Keratinocyte (primary cell): Measurements from ENCODE around the gene LCOR. TPM values are rescaled to one million over a fixed set of nuclear protein-coding genes. Genes with fewer than 3 reads are reported as not detected.

Experiments
- DNase-seq: peaks from one replicate; pipeline ENCODE4 v3.0.0-alpha.2; 2011; ENCODE audit warnings: low read depth, missing footprints, low spot score
- FAIRE-seq: peaks from 2 replicates; lab custom pipeline; 2011; peaks lifted over from hg19 to GRCh38; lab: Jason Lieb, UNC
- H2AFZ ChIP-seq: 2 replicates; pipeline ENCODE4 v1.6.0; 2012; ENCODE audit warnings: low read length, control low read depth, inconsistent platforms; ENCODE audit not compliant: control insufficient read depth
- H3K27ac ChIP-seq: 2 replicates; pipeline ENCODE4 v1.5.1; 2011; ENCODE audit warnings: low read length; ENCODE audit not compliant: control insufficient read depth, insufficient read depth
- H3K27me3 ChIP-seq: 3 replicates; pipeline ENCODE4 v1.6.0; 2011; ENCODE audit warnings: low read length; ENCODE audit not compliant: control insufficient read depth, insufficient read depth; ENCODE audit errors: extremely low read depth
- H3K36me3 ChIP-seq, 2 experiments: 2 replicates in 1 of 2; 3 replicates in 1 of 2; pipeline ENCODE4 v1.5.1; 2011; ENCODE audit warnings: low read length in 2 of 2, mild to moderate bottlenecking in 1 of 2; ENCODE audit not compliant: control insufficient read depth in 2 of 2, insufficient read depth in 2 of 2; ENCODE audit errors: extremely low read depth in 1 of 2
- H3K4me1 ChIP-seq: 3 replicates; pipeline ENCODE4 v1.5.1; 2011; ENCODE audit warnings: low read length; ENCODE audit not compliant: control insufficient read depth, insufficient read depth; ENCODE audit errors: extremely low read depth
- H3K4me2 ChIP-seq: 3 replicates; pipeline ENCODE4 v1.6.0; 2011; ENCODE audit warnings: low read depth, low read length; ENCODE audit not compliant: control insufficient read depth, insufficient read depth; ENCODE audit errors: extremely low read depth
- H3K4me3 ChIP-seq, 3 experiments: fragments of 200-600 bp in 1 of 3; sonication (generic) in 1 of 3; 2 replicates in 2 of 3; 3 replicates in 1 of 3; pipeline ENCODE4 v1.5.1; 2011 to 2016; ENCODE audit warnings: low read length in 3 of 3, mild to moderate bottlenecking in 3 of 3, control low read depth in 2 of 3, inconsistent platforms in 1 of 3, low read depth in 1 of 3, mixed read lengths in 1 of 3, mixed run types in 1 of 3, moderate library complexity in 1 of 3; ENCODE audit not compliant: control insufficient read depth in 2 of 3, insufficient read depth in 2 of 3; ENCODE audit errors: extremely low read depth in 1 of 3
- H3K79me2 ChIP-seq: 2 replicates; pipeline ENCODE4 v1.6.0; 2012; ENCODE audit warnings: low read length; ENCODE audit not compliant: control insufficient read depth, insufficient read depth
- H3K9ac ChIP-seq: 3 replicates; pipeline ENCODE4 v1.6.0; 2011; ENCODE audit warnings: low read length; ENCODE audit not compliant: control insufficient read depth, insufficient read depth; ENCODE audit errors: extremely low read depth
- H3K9me1 ChIP-seq: 3 replicates; pipeline ENCODE4 v1.6.0; 2011; ENCODE audit warnings: low read length; ENCODE audit not compliant: control insufficient read depth, insufficient read depth; ENCODE audit errors: extremely low read depth
- H3K9me3 ChIP-seq: 2 replicates; pipeline ENCODE4 v1.5.1; 2012; ENCODE audit warnings: low read depth, low read length; ENCODE audit not compliant: control insufficient read depth
- H4K20me1 ChIP-seq: 3 replicates; pipeline ENCODE4 v1.6.0; 2011; ENCODE audit warnings: low read length; ENCODE audit not compliant: control insufficient read depth, insufficient read depth; ENCODE audit errors: extremely low read depth
- EZH2 ChIP-seq: IDR thresholded peaks from one replicate; pipeline ENCODE4 v1.6.1; 2012; ENCODE audit warnings: inconsistent platforms, mild to moderate bottlenecking, low read length, moderate library complexity
- dilution Hi-C: fragments of 300-500 bp; cut with MboI; formaldehyde crosslinking; loops from one replicate; pipeline ENCODE4 v1.7.0; 2020; ENCODE audit warnings: low sequenced_read_pairs; ENCODE audit not compliant: extremely low pct_ligation_motif_present
- polyA plus RNA-seq, 5 experiments: library from polyadenylated mRNA; depleted of rRNA in 3 of 5; stranded (reverse) in 3 of 5; stranded (forward) in 1 of 5; unstranded in 1 of 5; fragments of >200 nt; gene quantifications; 1 replicate in 1 of 5; 2 replicates in 3 of 5; 3 replicates in 1 of 5; pipeline versions ENCODE4 v1.2.1 to v1.2.3, GENCODE V29; 2011 to 2012; ENCODE audit warnings: missing spikeins in 2 of 5, low read depth in 1 of 5, low replicate concordance in 1 of 5
- TF ChIP-seq, protein P1 (sequence below), 3 experiments: IDR thresholded peaks in 1 of 3; conservative IDR thresholded peaks in 1 of 3; optimal IDR thresholded peaks in 1 of 3; 2 replicates in 2 of 3; 3 replicates in 1 of 3; pipeline versions ENCODE3 to v1.5.1; 2011; ENCODE audit warnings: low read length in 3 of 3, mild to moderate bottlenecking in 3 of 3, moderate library complexity in 2 of 3, control low read depth in 1 of 3, inconsistent platforms in 1 of 3; ENCODE audit not compliant: insufficient read depth in 2 of 3; ENCODE audit errors: extremely low read depth in 1 of 3

Gene LCOR
- polyA plus RNA-seq, 1 donor (not counting 4 experiments of a cell fraction or from before 2014, with no cell fraction given): 11.4 TPM

GRCh38 chr10:96922978-96923948, 91.2 kb downstream of the LCOR start:
- Histone ChIP-seq H3K27me3 (no peaks in the 10 kb centered on the region), H3K9me3 (no peaks in the 10 kb centered on the region), H3K4me1 (no peaks in the 10 kb centered on the region), H3K9me1 (no peaks in the 10 kb centered on the region), H3K36me3 (no peaks in the 10 kb centered on the region), H3K4me3 (no peak overlapping the region), H3K79me2 (peaks cover 8% of the 10 kb centered on the region), H2AFZ (no peak overlapping the region), H4K20me1 (no peaks in the 10 kb centered on the region), H3K9ac (no peak overlapping the region), H3K27ac (no peak overlapping the region), H3K4me2 (no peak overlapping the region)
- dilution Hi-C loops: no loop called here
- DNase-seq: no peak
- TF ChIP-seq EZH2: no peak
- TF ChIP-seq, protein P1, sequence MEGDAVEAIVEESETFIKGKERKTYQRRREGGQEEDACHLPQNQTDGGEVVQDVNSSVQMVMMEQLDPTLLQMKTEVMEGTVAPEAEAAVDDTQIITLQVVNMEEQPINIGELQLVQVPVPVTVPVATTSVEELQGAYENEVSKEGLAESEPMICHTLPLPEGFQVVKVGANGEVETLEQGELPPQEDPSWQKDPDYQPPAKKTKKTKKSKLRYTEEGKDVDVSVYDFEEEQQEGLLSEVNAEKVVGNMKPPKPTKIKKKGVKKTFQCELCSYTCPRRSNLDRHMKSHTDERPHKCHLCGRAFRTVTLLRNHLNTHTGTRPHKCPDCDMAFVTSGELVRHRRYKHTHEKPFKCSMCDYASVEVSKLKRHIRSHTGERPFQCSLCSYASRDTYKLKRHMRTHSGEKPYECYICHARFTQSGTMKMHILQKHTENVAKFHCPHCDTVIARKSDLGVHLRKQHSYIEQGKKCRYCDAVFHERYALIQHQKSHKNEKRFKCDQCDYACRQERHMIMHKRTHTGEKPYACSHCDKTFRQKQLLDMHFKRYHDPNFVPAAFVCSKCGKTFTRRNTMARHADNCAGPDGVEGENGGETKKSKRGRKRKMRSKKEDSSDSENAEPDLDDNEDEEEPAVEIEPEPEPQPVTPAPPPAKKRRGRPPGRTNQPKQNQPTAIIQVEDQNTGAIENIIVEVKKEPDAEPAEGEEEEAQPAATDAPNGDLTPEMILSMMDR (optimal IDR thresholded peaks at IDR 0.05 in 1 of 3, IDR thresholded peaks at IDR 0.05 in 1 of 3, conservative IDR thresholded peaks at IDR 0.05 in 1 of 3; ENCODE audit: extremely low read depth in 1 of 3, insufficient read depth in 2 of 3, low read length in 3 of 3): no peak
- FAIRE-seq: no peak

- H2AFZ ChIP-seq: no peak overlapping the region
- H3K27ac ChIP-seq: no peak overlapping the region
- H3K9ac ChIP-seq: no peak overlapping the region
- no peak for DNase-seq
- dilution Hi-C loops: no loop called here
- no peak for FAIRE-seq
- no peak overlapping the region for H3K4me3 ChIP-seq
- peaks cover 8% of the 10 kb centered on the region for H3K79me2 ChIP-seq
- H3K4me1 ChIP-seq: no peaks in the 10 kb centered on the region
- H3K9me1 ChIP-seq: no peaks in the 10 kb centered on the region
- H3K36me3 ChIP-seq: no peaks in the 10 kb centered on the region
- TF ChIP-seq, protein P1 (optimal IDR thresholded peaks at IDR 0.05 in 1 of 3, IDR thresholded peaks at IDR 0.05 in 1 of 3, conservative IDR thresholded peaks at IDR 0.05 in 1 of 3; ENCODE audit: extremely low read depth in 1 of 3, insufficient read depth in 2 of 3, low read length in 3 of 3): no peak
- no peak for TF ChIP-seq EZH2
- H3K27me3 ChIP-seq: no peaks in the 10 kb centered on the region
- H3K9me3 ChIP-seq: no peaks in the 10 kb centered on the region
- no peaks in the 10 kb centered on the region for H4K20me1 ChIP-seq
- no peak overlapping the region for H3K4me2 ChIP-seq
Measured at GRCh38 chr10:96924861-96925260, 92.8 kb downstream of the LCOR start.
